GM12865 (cell line): Measurements from ENCODE around the gene SCN4A.

ENCODE experiments used
- DNase-seq: peaks from one replicate; pipeline ENCODE4 v3.0.0; 2010; ENCODE audit warnings: low read depth
- H3K4me3 ChIP-seq: 2 replicates; pipeline ENCODE4 v1.5.1; 2011; ENCODE audit warnings: mild to moderate bottlenecking, low read depth, low read length, control low read depth
- TF ChIP-seq, protein P1 (sequence below): IDR thresholded peaks from 2 replicates; pipeline ENCODE4 v1.5.1; 2011; ENCODE audit warnings: low read length, control low read depth, low read depth, inconsistent platforms; ENCODE audit not compliant: insufficient read depth; ENCODE audit errors: missing control alignments

The SCN4A gene

DNA sequence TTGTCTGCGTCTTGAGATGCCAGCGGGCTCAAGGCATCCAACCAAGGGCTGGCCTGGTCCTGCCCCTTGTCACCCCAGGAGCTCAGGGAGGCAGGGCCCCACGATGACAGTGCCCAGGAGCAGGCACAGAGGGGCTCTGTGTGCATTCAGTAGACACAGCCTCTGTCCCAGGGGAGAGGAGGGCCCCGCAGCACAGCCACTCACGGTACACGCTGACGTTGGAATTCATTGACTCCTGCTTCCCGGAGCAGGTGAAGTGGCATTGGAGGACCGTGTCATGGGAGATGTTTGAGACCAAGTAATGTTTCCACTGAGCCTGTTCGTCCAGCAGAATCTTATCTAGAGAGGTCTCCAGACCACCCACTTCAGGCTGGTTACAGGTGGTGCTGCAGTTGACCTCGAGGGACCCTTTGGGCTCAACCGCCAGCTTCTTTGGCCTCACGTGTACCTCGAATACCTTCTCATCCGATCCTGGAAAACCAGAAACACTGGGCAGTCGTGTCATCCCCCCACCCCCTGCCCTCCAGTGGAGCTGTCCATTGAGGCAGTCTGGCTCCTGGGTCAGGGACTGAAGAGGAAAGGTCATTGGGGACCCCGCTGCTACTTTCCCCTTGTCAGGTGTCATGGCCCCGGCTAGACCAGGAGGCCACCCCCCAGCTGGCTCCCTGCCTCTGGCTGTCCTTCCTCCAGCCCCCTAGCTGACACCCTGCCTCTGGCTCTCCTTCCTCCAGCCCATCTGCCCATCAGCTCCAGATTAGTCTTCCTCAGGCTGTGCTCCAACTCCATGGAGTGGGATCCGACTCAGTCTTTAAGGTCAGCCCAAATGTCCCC, 32.4 kb upstream of the SCN4A start:
- no peak overlapping the region for H3K4me3 ChIP-seq
- TF ChIP-seq, protein P1, sequence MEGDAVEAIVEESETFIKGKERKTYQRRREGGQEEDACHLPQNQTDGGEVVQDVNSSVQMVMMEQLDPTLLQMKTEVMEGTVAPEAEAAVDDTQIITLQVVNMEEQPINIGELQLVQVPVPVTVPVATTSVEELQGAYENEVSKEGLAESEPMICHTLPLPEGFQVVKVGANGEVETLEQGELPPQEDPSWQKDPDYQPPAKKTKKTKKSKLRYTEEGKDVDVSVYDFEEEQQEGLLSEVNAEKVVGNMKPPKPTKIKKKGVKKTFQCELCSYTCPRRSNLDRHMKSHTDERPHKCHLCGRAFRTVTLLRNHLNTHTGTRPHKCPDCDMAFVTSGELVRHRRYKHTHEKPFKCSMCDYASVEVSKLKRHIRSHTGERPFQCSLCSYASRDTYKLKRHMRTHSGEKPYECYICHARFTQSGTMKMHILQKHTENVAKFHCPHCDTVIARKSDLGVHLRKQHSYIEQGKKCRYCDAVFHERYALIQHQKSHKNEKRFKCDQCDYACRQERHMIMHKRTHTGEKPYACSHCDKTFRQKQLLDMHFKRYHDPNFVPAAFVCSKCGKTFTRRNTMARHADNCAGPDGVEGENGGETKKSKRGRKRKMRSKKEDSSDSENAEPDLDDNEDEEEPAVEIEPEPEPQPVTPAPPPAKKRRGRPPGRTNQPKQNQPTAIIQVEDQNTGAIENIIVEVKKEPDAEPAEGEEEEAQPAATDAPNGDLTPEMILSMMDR, result no peak
- no peak for DNase-seq

GRCh38 chr17:64004218-64004770, 31.6 kb upstream of the SCN4A start:
- no peak for DNase-seq
- TF ChIP-seq, protein P1, result no peak

DNA sequence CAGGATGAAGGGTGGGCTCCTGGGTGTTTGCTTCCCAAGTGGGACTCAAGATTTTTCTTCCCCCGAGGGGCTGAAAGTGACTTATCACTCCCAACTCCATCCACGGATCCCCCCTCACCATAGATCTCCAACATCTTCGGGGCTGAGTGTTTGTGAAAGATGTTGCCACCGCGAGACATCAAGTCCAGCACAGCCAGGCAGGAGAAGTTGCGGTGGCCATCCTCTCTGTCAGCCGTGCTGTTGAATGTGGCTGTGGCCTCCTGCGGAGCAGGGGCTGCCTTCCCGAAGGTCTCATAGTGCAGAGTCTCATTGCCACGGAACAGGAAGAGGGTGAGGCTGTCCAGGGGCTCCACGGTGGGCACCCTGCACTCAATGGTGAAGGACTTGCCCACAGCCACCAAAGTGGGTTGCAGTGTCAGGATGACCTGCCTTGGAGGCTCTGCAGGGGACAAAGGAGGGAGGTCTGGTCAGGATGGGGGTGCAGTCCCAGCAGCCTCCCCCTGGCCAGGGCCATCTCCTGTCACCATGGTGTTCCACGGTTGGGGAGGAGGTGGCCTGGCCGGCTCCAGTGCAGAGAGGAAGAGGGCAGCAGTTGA, 30.9 kb upstream of the SCN4A start:
- no peak overlapping the region for H3K4me3 ChIP-seq
- TF ChIP-seq, protein P1, result no peak
- DNase-seq, result no peak

More at GRCh38 chr17:64004218-64004770, 31.6 kb upstream of the SCN4A start:
- no peak overlapping the region for H3K4me3 ChIP-seq

DNA sequence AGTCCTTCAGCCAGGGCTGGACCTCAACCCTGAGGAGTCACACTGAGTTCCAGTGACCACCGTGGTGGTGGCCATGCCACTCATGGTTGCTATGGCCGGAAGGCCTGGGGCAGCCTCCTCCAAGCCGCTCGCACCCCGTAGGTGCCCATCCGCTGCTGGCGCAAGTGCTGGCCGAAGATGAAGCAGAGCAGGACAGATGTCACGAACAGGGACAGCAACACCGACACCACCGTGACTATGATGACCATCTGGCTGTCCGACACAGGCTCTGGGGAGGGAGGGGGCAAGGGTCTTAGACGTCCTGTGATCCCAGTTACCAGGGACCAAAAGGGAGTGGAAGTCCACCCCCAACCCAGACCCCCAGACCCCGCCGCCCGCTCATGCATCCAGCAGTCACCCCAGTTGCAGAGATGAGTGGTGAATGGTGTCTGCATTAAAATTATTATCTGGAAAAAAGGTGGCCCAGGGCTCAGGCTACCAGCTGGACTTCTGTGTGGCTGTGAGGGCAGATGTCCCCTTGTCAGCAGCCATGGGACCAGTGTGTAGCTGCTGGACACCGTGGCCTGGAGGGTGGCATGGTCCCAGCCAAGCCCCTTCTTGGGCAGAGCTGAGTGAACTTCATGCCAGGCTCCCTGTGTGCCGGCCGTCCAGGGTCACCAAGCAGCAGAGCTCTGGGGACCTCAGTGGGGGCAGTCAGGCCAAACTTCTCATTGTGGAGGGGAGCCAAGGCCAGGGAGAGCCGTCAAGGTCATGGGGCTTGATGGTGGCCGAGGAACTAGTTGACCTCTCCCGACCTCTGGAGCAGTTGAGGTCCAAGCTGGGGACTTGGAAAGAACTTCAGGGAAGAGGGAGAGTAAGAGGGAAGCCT, 30.2 kb upstream of the SCN4A start:
- no peak for DNase-seq
- TF ChIP-seq, protein P1, result no peak
- H3K4me3 ChIP-seq, result no peak overlapping the region

GRCh38 chr17:64001763-64002529, 29.2 kb upstream of the SCN4A start:
- H3K4me3 ChIP-seq, result no peak overlapping the region
- DNase-seq, result no peak
- TF ChIP-seq, protein P1, result no peak

- TF ChIP-seq, protein P1, result no peak
- no peak overlapping the region for H3K4me3 ChIP-seq
- no peak for DNase-seq
These were observed 28.4 kb upstream of the SCN4A start for GRCh38 chr17:64001091-64001579.
